HepG2 (cell line): ENCODE measurements around the gene FASTK. TPM values are rescaled to one million over a fixed set of nuclear protein-coding genes. Genes with fewer than 3 reads are reported as not detected.
A peak's percentile ranks its signal among the peaks of the same experiment; 100 is the strongest.

Experiments
- ISL2 ChIP-seq: sonication (generic); formaldehyde crosslinking; IDR thresholded peaks from 2 replicates; pipeline ENCODE4 v1.5.0; 2020; ENCODE audit warnings: missing genetic modification reagents
- NFRKB ChIP-seq: fragments of 450-650 bp; IDR thresholded peaks from 2 replicates; pipeline ENCODE4 v1.6.1; 2017
- POLR2G ChIP-seq: fragments of 200-400 bp; formaldehyde crosslinking; IDR thresholded peaks from 2 replicates; pipeline ENCODE4 v1.6.1; 2018; ENCODE audit warnings: mild to moderate bottlenecking, low read depth, low read length, moderate library complexity
- PTBP1 ChIP-seq: fragments of 200-400 bp; formaldehyde crosslinking; IDR thresholded peaks from 2 replicates; pipeline ENCODE4 v1.6.1; 2018; ENCODE audit warnings: low read length, low read depth; ENCODE audit not compliant: poor library complexity, severe bottlenecking
- SNRNP70 ChIP-seq: fragments of 200-400 bp; formaldehyde crosslinking; IDR thresholded peaks from 2 replicates; pipeline ENCODE4 v1.6.1; 2017; ENCODE audit warnings: mild to moderate bottlenecking, low read depth, low read length, moderate library complexity
- ZNF7 ChIP-seq: IDR thresholded peaks from 2 replicates; pipeline ENCODE4 v1.6.1; 2016; ENCODE audit warnings: missing biosample characterization, missing genetic modification reagents
- ZNF816 ChIP-seq: sonication (generic); formaldehyde crosslinking; IDR thresholded peaks from 2 replicates; pipeline ENCODE4 v1.8.0; 2022; ENCODE audit warnings: missing genetic modification reagents, mild to moderate bottlenecking, borderline replicate concordance
- polyA plus RNA-seq, 8 experiments: library from polyadenylated mRNA; depleted of rRNA in 3 of 8; stranded (reverse) in 7 of 8; unstranded in 1 of 8; fragments of >200 nt; fragmentation: Illumina TruSeq in 4 of 8; extraction: Trizol in 4 of 8; gene quantifications; 2 replicates each; pipeline versions ENCODE4 v1.2.1 to v1.2.3, GENCODE V29; 2011 to 2016; ENCODE audit warnings: low read depth in 4 of 8, missing spikeins in 1 of 8, mixed read lengths in 1 of 8; ENCODE audit not compliant: insufficient read depth in 1 of 8
- total RNA-seq, 5 experiments: library from RNA; depleted of rRNA; stranded (reverse); fragments of >200 nt; fragmentation: Illumina TruSeq; extraction: Trizol; gene quantifications; 2 replicates each; pipeline ENCODE4 v1.2.3, GENCODE V29; 2016; ENCODE audit warnings: low read depth in 1 of 5
- TF ChIP-seq, protein P1 (sequence below): sonication (generic); formaldehyde crosslinking; IDR thresholded peaks from 2 replicates; pipeline ENCODE4 v1.4.0; 2020; ENCODE audit warnings: low read depth, missing genetic modification reagents
- TF ChIP-seq, protein P2 (sequence below): sonication (generic); formaldehyde crosslinking; conservative IDR thresholded peaks from 2 replicates; pipeline ENCODE4 v1.8.1; 2023; ENCODE audit warnings: missing genetic modification reagents
- TF ChIP-seq, protein P3 (sequence below): sonication (generic); formaldehyde crosslinking; IDR thresholded peaks from 2 replicates; pipeline ENCODE4 v1.8.1; 2023; ENCODE audit warnings: mild to moderate bottlenecking, moderate library complexity, missing genetic modification reagents
- TF ChIP-seq, protein P4 (sequence below): sonication (generic); formaldehyde crosslinking; IDR thresholded peaks from 2 replicates; pipeline ENCODE4 v1.4.0; 2020; ENCODE audit warnings: missing genetic modification reagents
- TF ChIP-seq, protein P5 (sequence below): IDR thresholded peaks from 2 replicates; pipeline ENCODE4 v1.6.1; 2018; ENCODE audit warnings: missing genetic modification reagents
- TF ChIP-seq, protein P6 (sequence below): IDR thresholded peaks from 2 replicates; pipeline ENCODE4 v1.6.1; 2016; ENCODE audit warnings: missing biosample characterization, missing genetic modification reagents, low read depth

The FASTK gene
- total and polyA plus RNA-seq, 2 of the 13 experiments (the other 11 are each of a cell fraction or from before 2014, with no cell fraction given) = 52.9 to 55.7 TPM

DNA sequence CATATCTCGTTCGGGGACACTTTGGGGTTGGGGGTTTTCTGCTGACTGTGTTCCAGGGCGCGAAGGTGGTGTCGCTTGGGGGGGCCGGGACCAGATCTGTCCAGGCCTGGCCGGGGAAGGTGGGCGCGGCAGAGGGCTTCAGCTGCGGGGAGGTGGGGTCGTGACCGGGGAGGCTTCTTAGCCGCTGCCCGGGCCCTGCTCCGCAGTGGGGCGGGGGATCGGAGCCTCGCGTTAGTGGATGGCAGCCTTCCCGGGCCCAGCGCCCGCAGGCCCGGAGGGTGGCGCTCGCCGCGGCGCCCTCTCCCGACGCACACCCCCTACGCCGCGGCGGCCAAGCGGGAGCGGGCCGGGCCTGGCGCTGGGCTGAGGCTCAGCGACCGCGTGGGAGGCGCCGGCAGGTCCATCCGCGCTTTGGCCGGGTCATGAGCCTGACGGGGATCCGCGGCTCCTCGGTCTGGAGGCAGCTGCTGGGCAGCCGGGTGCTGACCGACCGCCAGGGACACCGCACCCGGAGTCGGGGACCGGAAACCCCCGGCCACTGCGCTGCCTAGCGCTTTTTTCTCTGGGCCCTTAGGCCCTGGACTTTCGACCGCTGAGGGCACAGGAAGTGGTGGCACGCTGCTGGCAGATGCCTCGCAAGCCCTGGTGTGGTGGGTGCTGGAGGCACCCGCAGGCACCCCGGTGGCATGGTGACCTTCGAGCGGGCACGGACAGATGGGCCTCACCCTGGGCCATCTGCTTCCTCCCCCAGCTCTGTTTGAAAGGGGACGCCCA, 6.8 kb upstream of the FASTK start (continued):
- TF ChIP-seq, protein P1, sequence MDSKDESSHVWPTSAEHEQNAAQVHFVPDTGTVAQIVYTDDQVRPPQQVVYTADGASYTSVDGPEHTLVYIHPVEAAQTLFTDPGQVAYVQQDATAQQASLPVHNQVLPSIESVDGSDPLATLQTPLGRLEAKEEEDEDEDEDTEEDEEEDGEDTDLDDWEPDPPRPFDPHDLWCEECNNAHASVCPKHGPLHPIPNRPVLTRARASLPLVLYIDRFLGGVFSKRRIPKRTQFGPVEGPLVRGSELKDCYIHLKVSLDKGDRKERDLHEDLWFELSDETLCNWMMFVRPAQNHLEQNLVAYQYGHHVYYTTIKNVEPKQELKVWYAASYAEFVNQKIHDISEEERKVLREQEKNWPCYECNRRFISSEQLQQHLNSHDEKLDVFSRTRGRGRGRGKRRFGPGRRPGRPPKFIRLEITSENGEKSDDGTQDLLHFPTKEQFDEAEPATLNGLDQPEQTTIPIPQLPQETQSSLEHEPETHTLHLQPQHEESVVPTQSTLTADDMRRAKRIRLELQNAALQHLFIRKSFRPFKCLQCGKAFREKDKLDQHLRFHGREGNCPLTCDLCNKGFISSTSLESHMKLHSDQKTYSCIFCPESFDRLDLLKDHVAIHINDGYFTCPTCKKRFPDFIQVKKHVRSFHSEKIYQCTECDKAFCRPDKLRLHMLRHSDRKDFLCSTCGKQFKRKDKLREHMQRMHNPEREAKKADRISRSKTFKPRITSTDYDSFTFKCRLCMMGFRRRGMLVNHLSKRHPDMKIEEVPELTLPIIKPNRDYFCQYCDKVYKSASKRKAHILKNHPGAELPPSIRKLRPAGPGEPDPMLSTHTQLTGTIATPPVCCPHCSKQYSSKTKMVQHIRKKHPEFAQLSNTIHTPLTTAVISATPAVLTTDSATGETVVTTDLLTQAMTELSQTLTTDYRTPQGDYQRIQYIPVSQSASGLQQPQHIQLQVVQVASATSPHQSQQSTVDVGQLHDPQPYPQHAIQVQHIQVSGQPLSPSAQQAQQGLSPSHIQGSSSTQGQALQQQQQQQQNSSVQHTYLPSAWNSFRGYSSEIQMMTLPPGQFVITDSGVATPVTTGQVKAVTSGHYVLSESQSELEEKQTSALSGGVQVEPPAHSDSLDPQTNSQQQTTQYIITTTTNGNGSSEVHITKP = no peak
- TF ChIP-seq ZNF816 = no peak
- TF ChIP-seq ZNF7 = no peak
- no peak for TF ChIP-seq PTBP1
- TF ChIP-seq, protein P2, sequence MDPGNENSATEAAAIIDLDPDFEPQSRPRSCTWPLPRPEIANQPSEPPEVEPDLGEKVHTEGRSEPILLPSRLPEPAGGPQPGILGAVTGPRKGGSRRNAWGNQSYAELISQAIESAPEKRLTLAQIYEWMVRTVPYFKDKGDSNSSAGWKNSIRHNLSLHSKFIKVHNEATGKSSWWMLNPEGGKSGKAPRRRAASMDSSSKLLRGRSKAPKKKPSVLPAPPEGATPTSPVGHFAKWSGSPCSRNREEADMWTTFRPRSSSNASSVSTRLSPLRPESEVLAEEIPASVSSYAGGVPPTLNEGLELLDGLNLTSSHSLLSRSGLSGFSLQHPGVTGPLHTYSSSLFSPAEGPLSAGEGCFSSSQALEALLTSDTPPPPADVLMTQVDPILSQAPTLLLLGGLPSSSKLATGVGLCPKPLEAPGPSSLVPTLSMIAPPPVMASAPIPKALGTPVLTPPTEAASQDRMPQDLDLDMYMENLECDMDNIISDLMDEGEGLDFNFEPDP = no peak
- TF ChIP-seq, protein P3, sequence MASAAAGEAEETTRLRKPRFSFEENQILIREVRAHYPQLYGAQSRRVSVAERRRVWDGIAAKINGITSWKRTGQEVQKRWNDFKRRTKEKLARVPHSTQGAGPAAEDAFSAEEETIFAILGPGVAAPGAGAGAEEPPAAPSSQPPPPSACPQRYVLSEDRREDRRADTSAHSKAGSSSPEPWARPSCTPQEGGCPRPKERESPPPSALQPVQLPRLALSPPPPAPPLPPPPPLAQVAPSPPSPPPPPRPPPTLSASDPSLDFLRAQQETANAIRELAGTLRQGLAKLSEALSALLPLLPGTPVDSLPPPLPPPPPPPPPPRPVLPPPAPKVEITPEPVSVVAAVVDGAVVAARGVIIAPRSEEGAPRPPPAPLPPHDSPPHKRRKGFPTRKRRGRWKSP (CRISPR knock-in tag) = peak; percentile 37; the same call in 1 of the 2 replicates
- no peak for TF ChIP-seq ISL2
- no peak for TF ChIP-seq SNRNP70
- TF ChIP-seq, protein P4, sequence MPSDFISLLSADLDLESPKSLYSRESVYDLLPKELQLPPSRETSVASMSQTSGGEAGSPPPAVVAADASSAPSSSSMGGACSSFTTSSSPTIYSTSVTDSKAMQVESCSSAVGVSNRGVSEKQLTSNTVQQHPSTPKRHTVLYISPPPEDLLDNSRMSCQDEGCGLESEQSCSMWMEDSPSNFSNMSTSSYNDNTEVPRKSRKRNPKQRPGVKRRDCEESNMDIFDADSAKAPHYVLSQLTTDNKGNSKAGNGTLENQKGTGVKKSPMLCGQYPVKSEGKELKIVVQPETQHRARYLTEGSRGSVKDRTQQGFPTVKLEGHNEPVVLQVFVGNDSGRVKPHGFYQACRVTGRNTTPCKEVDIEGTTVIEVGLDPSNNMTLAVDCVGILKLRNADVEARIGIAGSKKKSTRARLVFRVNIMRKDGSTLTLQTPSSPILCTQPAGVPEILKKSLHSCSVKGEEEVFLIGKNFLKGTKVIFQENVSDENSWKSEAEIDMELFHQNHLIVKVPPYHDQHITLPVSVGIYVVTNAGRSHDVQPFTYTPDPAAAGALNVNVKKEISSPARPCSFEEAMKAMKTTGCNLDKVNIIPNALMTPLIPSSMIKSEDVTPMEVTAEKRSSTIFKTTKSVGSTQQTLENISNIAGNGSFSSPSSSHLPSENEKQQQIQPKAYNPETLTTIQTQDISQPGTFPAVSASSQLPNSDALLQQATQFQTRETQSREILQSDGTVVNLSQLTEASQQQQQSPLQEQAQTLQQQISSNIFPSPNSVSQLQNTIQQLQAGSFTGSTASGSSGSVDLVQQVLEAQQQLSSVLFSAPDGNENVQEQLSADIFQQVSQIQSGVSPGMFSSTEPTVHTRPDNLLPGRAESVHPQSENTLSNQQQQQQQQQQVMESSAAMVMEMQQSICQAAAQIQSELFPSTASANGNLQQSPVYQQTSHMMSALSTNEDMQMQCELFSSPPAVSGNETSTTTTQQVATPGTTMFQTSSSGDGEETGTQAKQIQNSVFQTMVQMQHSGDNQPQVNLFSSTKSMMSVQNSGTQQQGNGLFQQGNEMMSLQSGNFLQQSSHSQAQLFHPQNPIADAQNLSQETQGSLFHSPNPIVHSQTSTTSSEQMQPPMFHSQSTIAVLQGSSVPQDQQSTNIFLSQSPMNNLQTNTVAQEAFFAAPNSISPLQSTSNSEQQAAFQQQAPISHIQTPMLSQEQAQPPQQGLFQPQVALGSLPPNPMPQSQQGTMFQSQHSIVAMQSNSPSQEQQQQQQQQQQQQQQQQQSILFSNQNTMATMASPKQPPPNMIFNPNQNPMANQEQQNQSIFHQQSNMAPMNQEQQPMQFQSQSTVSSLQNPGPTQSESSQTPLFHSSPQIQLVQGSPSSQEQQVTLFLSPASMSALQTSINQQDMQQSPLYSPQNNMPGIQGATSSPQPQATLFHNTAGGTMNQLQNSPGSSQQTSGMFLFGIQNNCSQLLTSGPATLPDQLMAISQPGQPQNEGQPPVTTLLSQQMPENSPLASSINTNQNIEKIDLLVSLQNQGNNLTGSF (CRISPR knock-in tag) = no peak
- TF ChIP-seq, protein P5, sequence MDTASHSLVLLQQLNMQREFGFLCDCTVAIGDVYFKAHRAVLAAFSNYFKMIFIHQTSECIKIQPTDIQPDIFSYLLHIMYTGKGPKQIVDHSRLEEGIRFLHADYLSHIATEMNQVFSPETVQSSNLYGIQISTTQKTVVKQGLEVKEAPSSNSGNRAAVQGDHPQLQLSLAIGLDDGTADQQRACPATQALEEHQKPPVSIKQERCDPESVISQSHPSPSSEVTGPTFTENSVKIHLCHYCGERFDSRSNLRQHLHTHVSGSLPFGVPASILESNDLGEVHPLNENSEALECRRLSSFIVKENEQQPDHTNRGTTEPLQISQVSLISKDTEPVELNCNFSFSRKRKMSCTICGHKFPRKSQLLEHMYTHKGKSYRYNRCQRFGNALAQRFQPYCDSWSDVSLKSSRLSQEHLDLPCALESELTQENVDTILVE (CRISPR knock-in tag) = peak; percentile 36; the same call in 1 of the 2 replicates
- peak; percentile 53; the same call in 1 of the 2 replicates for TF ChIP-seq POLR2G
- no peak for TF ChIP-seq NFRKB
- TF ChIP-seq, protein P6, sequence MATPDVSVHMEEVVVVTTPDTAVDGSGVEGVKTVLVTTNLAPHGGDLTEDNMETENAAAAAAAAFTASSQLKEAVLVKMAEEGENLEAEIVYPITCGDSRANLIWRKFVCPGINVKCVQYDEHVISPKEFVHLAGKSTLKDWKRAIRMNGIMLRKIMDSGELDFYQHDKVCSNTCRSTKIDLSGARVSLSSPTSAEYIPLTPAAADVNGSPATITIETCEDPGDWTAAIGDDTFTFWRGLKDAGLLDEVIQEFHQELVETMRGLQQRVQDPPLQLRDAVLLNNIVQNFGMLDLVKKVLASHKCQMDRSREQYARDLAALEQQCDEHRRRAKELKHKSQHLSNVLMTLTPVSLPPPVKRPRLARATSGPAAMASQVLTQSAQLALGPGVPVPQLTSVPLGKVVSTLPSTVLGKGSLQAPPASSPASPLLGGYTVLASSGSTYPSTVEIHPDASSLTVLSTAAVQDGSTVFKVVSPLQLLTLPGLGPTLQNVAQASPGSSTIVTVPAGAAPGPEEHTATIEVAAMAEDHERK (CRISPR knock-in tag) = no peak
